PC-9 (cell line): ENCODE measurements around the gene MMP24OS. TPM values are rescaled to one million over a fixed set of nuclear protein-coding genes. Genes with fewer than 3 reads are reported as not detected.

Source experiments
- BruUV-seq: library from RNA; stranded (reverse); fragments of 400-500 nt; replicated peaks from 2 replicates; lab custom pipeline; 2021; lab: Mats Ljungman, UMichigan
- CTCF ChIA-PET: fragments of 300-600 bp; sonication (Branson Sonifier 250); formaldehyde crosslinking; loops from one replicate; lab custom pipeline; 2022; ENCODE audit warnings: antibody characterized with exemption; lab: Charles Lee
- POLR2A ChIA-PET: fragments of 300-600 bp; sonication (Branson Sonifier 250); formaldehyde crosslinking; loops from one replicate; lab custom pipeline; 2022; ENCODE audit warnings: antibody characterized with exemption; ENCODE audit not compliant: unreplicated experiment; lab: Charles Lee
- DNase-seq, 2 experiments: peaks; one replicate each; pipeline versions ENCODE4 v3.0.0 to v3.0.0-alpha.2; 2015 to 2022; ENCODE audit warnings: mixed read lengths in 1 of 2
- H2AFZ ChIP-seq: fragments of 200-600 bp; sonication (generic); 2 replicates; pipeline ENCODE4 v1.8.1; 2017; ENCODE audit warnings: antibody characterized with exemption
- H3F3A ChIP-seq: fragments of 200-600 bp; sonication (generic); 2 replicates; pipeline ENCODE4 v1.8.1; 2017; ENCODE audit warnings: antibody characterized with exemption, mild to moderate bottlenecking, low read depth; ENCODE audit not compliant: insufficient read depth
- H3K27ac ChIP-seq: fragments of 200-600 bp; sonication (generic); 2 replicates; pipeline ENCODE4 v1.6.1; 2016; ENCODE audit warnings: mixed run types
- H3K27me3 ChIP-seq: fragments of 200-600 bp; sonication (generic); 2 replicates; pipeline ENCODE4 v1.6.1; 2016; ENCODE audit warnings: low read depth, mixed run types; ENCODE audit not compliant: insufficient read depth
- H3K36me3 ChIP-seq: fragments of 200-600 bp; sonication (generic); 2 replicates; pipeline ENCODE4 v1.6.1; 2016; ENCODE audit warnings: low read depth, mixed run types
- H3K4me1 ChIP-seq: fragments of 200-600 bp; sonication (generic); replicated peaks from 2 replicates; pipeline ENCODE4 v1.6.1; 2016; ENCODE audit warnings: mixed run types; ENCODE audit not compliant: insufficient read depth
- H3K4me2 ChIP-seq: fragments of 200-600 bp; sonication (generic); 2 replicates; pipeline ENCODE4 v1.6.1; 2017; ENCODE audit warnings: mixed run types
- H3K4me3 ChIP-seq: fragments of 200-600 bp; sonication (generic); 2 replicates; pipeline ENCODE4 v1.6.1; 2016; ENCODE audit warnings: mixed run types
- H3K79me2 ChIP-seq: fragments of 200-600 bp; sonication (generic); 2 replicates; pipeline ENCODE4 v1.6.1; 2017; ENCODE audit warnings: low read depth, mixed run types
- H3K9me2 ChIP-seq: fragments of 200-600 bp; sonication (generic); 2 replicates; pipeline ENCODE4 v1.8.1; 2017; ENCODE audit warnings: mild to moderate bottlenecking; ENCODE audit not compliant: insufficient read depth
- H3K9me3 ChIP-seq: fragments of 200-600 bp; sonication (generic); 2 replicates; pipeline ENCODE4 v1.8.1; 2016; ENCODE audit warnings: low read depth; ENCODE audit not compliant: insufficient read depth
- H4K20me1 ChIP-seq: fragments of 200-600 bp; sonication (generic); 2 replicates; pipeline ENCODE4 v1.8.1; 2017; ENCODE audit not compliant: insufficient read depth
- EZH2 ChIP-seq: fragments of 200-600 bp; sonication (generic); IDR thresholded peaks from 2 replicates; pipeline ENCODE4 v1.8.0; 2017; ENCODE audit warnings: antibody characterized with exemption, low read depth
- intact Hi-C: fragments of 100-400 bp; cut with micrococcal nuclease; formaldehyde crosslinking; loops from one replicate; pipeline ENCODE4 v1.10.0; 2022; ENCODE audit not compliant: unreplicated experiment
- total RNA-seq: library from RNA; stranded (reverse); gene quantifications from 2 replicates; pipeline ENCODE4 v1.2.3, GENCODE V29; 2021
- TF ChIP-seq, protein P1 (sequence below): fragments of 200-600 bp; sonication (generic); conservative IDR thresholded peaks from 2 replicates; pipeline ENCODE4 v1.6.1; 2017; ENCODE audit warnings: mixed run types, antibody characterized with exemption, mild to moderate bottlenecking, moderate library complexity

MMP24OS gene
- total RNA-seq, 1 experiment from 2014 or later, result 59.3 TPM

- Histone ChIP-seq H3K4me2 (peak overlapping the region; percentile 16), H3K27ac (peak overlapping the region; percentile 58), H3K4me1 (peaks cover 37% of the 10 kb centered on the region), H3F3A (peaks cover 32% of the 10 kb centered on the region), H3K27me3 (no peaks in the 10 kb centered on the region), H3K9me3 (no peaks in the 10 kb centered on the region), H3K36me3 (no peaks in the 10 kb centered on the region), H3K4me3 (no peak overlapping the region), H3K9me2 (no peaks in the 10 kb centered on the region), H4K20me1 (no peaks in the 10 kb centered on the region), H3K79me2 (no peaks in the 10 kb centered on the region), H2AFZ (no peak overlapping the region)
- TF ChIP-seq, protein P1, sequence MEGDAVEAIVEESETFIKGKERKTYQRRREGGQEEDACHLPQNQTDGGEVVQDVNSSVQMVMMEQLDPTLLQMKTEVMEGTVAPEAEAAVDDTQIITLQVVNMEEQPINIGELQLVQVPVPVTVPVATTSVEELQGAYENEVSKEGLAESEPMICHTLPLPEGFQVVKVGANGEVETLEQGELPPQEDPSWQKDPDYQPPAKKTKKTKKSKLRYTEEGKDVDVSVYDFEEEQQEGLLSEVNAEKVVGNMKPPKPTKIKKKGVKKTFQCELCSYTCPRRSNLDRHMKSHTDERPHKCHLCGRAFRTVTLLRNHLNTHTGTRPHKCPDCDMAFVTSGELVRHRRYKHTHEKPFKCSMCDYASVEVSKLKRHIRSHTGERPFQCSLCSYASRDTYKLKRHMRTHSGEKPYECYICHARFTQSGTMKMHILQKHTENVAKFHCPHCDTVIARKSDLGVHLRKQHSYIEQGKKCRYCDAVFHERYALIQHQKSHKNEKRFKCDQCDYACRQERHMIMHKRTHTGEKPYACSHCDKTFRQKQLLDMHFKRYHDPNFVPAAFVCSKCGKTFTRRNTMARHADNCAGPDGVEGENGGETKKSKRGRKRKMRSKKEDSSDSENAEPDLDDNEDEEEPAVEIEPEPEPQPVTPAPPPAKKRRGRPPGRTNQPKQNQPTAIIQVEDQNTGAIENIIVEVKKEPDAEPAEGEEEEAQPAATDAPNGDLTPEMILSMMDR, result no peak
- intact Hi-C loops, result loop anchor here (2.0 kb wide), 1 partner anchor 22 kb away; no protein-coding TSS in a partner anchor
- DNase-seq, result no peak
- CTCF ChIA-PET, result interaction anchor here (0.8 to 1.1 kb wide), 2 partner anchors 10 to 20 kb away, joined by 4 to 5 read pairs; no protein-coding TSS in a partner anchor
- no TSS peak for BruUV-seq
- POLR2A ChIA-PET, result no interaction called here
These were observed 48.8 kb upstream of the MMP24OS start for GRCh38 chr20:35326740-35327073.

GRCh38 chr20:35326021-35326739, 48.3 kb upstream of the MMP24OS start:
- Histone ChIP-seq H3K4me3 (no peak overlapping the region), H3K27me3 (no peaks in the 10 kb centered on the region), H3F3A (peaks cover 33% of the 10 kb centered on the region), H3K9me3 (no peaks in the 10 kb centered on the region), H3K79me2 (no peaks in the 10 kb centered on the region), H3K9me2 (no peaks in the 10 kb centered on the region), H4K20me1 (no peaks in the 10 kb centered on the region), H3K4me2 (peak overlapping the region; percentile 16; the same call in 1 of the 2 replicates), H3K27ac (peak overlapping the region; percentile 58), H3K4me1 (peaks cover 43% of the 10 kb centered on the region), H2AFZ (no peak overlapping the region), H3K36me3 (no peaks in the 10 kb centered on the region)
- no TSS peak for BruUV-seq
- POLR2A ChIA-PET, result no interaction called here
- CTCF ChIA-PET, result interaction anchor here (0.7 to 1.0 kb wide), 2 partner anchors 22 to 119 kb away, joined by 3 to 8 read pairs; no protein-coding TSS in a partner anchor
- DNase-seq, result no peak
- TF ChIP-seq EZH2, result no peak
- TF ChIP-seq, protein P1, result no peak
- intact Hi-C loops, result loop anchor here (2.0 kb wide), 1 partner anchor 21 kb away; no protein-coding TSS in a partner anchor

- intact Hi-C loops, result no loop called here
- TF ChIP-seq, protein P1, result no peak
- no peak for TF ChIP-seq EZH2
- no peak for DNase-seq
- no TSS peak for BruUV-seq
- no peaks in the 10 kb centered on the region for H3K36me3 ChIP-seq
- H3K4me3 ChIP-seq, result no peak overlapping the region
- peaks cover 50% of the 10 kb centered on the region for H3K4me1 ChIP-seq
- no peak overlapping the region for H3K27ac ChIP-seq
- peaks cover 41% of the 10 kb centered on the region for H3F3A ChIP-seq
- no peak overlapping the region for H2AFZ ChIP-seq
- no peaks in the 10 kb centered on the region for H3K9me2 ChIP-seq
- no peaks in the 10 kb centered on the region for H3K9me3 ChIP-seq
- no peaks in the 10 kb centered on the region for H3K27me3 ChIP-seq
- no peaks in the 10 kb centered on the region for H3K79me2 ChIP-seq
- CTCF ChIA-PET, result interaction anchor here (0.7 to 1.0 kb wide), 2 partner anchors 21 to 119 kb away, joined by 3 to 8 read pairs; no protein-coding TSS in a partner anchor
- POLR2A ChIA-PET, result no interaction called here
- no peak overlapping the region for H3K4me2 ChIP-seq
- H4K20me1 ChIP-seq, result no peaks in the 10 kb centered on the region
These were observed 47.5 kb upstream of the MMP24OS start for GRCh38 chr20:35325401-35325800.
